ENCODE results near the gene ZNF431.

ZNF431 gene

DNA sequence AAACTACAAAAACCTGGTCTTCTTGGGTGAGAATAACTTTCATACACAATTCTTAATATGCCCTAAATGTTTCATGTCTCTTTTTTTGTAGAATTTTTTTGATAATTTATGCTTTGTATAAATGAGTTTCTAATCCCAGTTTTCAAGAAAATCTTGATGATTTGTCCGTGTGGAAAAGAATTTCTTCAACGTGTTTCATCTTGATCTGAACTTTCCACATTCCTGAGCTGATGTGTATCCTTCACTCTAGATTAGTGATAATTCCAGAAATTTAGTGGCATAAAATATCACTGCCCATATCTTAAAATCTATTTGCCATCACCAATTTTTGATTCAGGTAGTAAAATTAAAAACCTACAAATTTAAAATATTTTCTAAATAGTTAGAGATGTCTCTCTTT lies 24.6 kb downstream of the ZNF431 start:
- Histone ChIP-seq H3K4me3 (replicated peaks; ENCODE audit: insufficient read depth, low read length) (no peak overlapping the region), H3K27ac (replicated peaks) (no peak overlapping the region), H3K27me3 (ENCODE audit: insufficient read depth, poor library complexity, severe bottlenecking) (no peaks in the 10 kb centered on the region)
- TF ChIP-seq, protein P1, sequence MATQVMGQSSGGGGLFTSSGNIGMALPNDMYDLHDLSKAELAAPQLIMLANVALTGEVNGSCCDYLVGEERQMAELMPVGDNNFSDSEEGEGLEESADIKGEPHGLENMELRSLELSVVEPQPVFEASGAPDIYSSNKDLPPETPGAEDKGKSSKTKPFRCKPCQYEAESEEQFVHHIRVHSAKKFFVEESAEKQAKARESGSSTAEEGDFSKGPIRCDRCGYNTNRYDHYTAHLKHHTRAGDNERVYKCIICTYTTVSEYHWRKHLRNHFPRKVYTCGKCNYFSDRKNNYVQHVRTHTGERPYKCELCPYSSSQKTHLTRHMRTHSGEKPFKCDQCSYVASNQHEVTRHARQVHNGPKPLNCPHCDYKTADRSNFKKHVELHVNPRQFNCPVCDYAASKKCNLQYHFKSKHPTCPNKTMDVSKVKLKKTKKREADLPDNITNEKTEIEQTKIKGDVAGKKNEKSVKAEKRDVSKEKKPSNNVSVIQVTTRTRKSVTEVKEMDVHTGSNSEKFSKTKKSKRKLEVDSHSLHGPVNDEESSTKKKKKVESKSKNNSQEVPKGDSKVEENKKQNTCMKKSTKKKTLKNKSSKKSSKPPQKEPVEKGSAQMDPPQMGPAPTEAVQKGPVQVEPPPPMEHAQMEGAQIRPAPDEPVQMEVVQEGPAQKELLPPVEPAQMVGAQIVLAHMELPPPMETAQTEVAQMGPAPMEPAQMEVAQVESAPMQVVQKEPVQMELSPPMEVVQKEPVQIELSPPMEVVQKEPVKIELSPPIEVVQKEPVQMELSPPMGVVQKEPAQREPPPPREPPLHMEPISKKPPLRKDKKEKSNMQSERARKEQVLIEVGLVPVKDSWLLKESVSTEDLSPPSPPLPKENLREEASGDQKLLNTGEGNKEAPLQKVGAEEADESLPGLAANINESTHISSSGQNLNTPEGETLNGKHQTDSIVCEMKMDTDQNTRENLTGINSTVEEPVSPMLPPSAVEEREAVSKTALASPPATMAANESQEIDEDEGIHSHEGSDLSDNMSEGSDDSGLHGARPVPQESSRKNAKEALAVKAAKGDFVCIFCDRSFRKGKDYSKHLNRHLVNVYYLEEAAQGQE (IDR thresholded peaks at IDR 0.05; ENCODE audit: insufficient replicate concordance, low read depth), result no peak
- TF ChIP-seq, protein P2, sequence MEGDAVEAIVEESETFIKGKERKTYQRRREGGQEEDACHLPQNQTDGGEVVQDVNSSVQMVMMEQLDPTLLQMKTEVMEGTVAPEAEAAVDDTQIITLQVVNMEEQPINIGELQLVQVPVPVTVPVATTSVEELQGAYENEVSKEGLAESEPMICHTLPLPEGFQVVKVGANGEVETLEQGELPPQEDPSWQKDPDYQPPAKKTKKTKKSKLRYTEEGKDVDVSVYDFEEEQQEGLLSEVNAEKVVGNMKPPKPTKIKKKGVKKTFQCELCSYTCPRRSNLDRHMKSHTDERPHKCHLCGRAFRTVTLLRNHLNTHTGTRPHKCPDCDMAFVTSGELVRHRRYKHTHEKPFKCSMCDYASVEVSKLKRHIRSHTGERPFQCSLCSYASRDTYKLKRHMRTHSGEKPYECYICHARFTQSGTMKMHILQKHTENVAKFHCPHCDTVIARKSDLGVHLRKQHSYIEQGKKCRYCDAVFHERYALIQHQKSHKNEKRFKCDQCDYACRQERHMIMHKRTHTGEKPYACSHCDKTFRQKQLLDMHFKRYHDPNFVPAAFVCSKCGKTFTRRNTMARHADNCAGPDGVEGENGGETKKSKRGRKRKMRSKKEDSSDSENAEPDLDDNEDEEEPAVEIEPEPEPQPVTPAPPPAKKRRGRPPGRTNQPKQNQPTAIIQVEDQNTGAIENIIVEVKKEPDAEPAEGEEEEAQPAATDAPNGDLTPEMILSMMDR (IDR thresholded peaks at IDR 0.05; ENCODE audit: insufficient read depth, low read length), result no peak
- TF ChIP-seq POLR2AphosphoS5 (IDR thresholded peaks at IDR 0.05; ENCODE audit: low read depth), result no peak
- no peak for DNase-seq (ENCODE audit: low read depth in 1 of 2, low spot score in 1 of 2)

DNA sequence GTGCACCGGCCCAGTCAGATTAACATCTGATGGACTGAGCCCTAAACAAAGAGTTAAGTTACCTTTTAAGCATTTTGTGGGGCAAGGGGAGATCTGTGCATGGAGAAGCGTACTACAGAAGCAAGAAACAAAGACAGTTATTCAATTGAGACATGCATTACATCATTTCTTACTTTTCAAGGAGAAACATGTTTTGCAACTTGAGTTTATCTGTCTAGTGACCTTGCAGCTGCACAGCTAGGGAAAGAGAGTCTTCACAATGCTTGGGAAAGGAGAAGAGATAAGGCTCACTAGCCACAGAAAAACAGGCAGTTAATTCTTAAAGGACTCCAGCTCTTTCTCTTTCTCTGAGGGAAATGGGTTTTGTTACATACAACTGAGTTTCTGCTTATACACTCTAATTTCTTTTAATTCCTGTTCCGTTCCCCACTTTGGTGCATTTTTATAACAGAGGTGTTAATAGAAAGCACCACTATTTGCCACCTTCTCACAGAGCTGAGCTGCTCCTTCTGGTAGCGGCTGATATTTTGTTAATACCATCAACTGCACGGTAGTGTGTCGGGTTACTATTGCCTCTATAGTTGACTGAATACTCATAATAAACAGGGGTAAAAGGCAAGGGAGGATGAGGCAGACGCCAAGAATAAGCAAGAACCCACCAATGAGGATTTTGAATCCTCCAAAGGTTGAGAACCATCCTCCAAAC lies 55.9 kb downstream of the ZNF431 start:
- Histone ChIP-seq H3K4me3 (replicated peaks; ENCODE audit: insufficient read depth, low read length) (no peak overlapping the region), H3K27me3 (ENCODE audit: insufficient read depth, poor library complexity, severe bottlenecking) (no peaks in the 10 kb centered on the region), H3K27ac (replicated peaks) (peak overlapping the region; percentile 82)
- no peak for TF ChIP-seq GABPA (IDR thresholded peaks at IDR 0.05; ENCODE audit: low read depth)
- TF ChIP-seq, protein P1 (IDR thresholded peaks at IDR 0.05; ENCODE audit: insufficient replicate concordance, low read depth), result no peak
- TF ChIP-seq, protein P2 (IDR thresholded peaks at IDR 0.05; ENCODE audit: insufficient read depth, low read length), result no peak
- TF ChIP-seq SPI1 (IDR thresholded peaks at IDR 0.05; ENCODE audit: borderline replicate concordance, low read depth), result no peak
- no peak; the same call in 1 of the 2 replicates for TF ChIP-seq POLR2AphosphoS5 (IDR thresholded peaks at IDR 0.05; ENCODE audit: low read depth)
- peak in 1 of 2 experiments; percentile 83 for DNase-seq (ENCODE audit: low read depth in 1 of 2, low spot score in 1 of 2)

DNA sequence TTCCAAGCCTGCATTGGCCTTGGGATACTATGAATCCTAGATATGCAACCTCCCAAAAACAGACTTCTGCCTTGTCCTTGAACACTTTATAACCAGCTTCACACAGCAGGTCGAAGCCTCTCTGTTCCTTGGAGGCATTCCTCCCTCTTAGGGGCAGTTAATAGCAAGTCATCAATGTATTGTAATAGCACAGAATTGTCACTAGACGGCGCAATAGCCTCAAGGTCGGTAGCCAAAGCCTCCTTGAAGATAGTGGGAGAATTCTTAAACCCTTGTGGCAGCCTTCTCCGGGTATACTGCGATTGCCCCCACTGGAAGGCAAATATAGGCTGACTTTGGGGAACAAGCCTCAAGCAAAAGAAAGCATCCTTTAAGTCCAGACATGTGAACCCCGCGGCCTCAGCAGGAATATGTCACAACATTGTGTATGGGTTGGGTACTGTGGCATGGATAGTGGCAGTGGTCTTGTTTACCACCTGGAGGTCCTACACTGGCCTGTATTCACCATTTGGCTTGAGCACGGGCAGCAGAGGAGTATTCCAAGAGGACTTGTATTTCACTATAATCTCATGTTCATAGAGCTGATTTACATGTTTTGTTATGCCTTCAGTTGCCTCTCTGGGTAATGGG lies 61.1 kb downstream of the ZNF431 start:
- TF ChIP-seq POLR2AphosphoS5 (IDR thresholded peaks at IDR 0.05; ENCODE audit: low read depth), result no peak
- TF ChIP-seq, protein P1 (IDR thresholded peaks at IDR 0.05; ENCODE audit: insufficient replicate concordance, low read depth), result no peak
- TF ChIP-seq, protein P2 (IDR thresholded peaks at IDR 0.05; ENCODE audit: insufficient read depth, low read length), result peak; percentile 25
- H3K4me3 ChIP-seq (replicated peaks; ENCODE audit: insufficient read depth, low read length), result no peak overlapping the region
- H3K27ac ChIP-seq (replicated peaks), result no peak overlapping the region
- peak in 1 of 2 experiments; percentile 28 for DNase-seq (ENCODE audit: low read depth in 1 of 2, low spot score in 1 of 2)
- no peaks in the 10 kb centered on the region for H3K27me3 ChIP-seq (ENCODE audit: insufficient read depth, poor library complexity, severe bottlenecking)
